ENCODE data around the gene REXO1. TPM values are rescaled to one million over a fixed set of nuclear protein-coding genes. Genes with fewer than 3 reads are reported as not detected.

Gene REXO1
- total and polyA plus RNA-seq, 9 of the 15 experiments (the other 6 are each of a cell fraction or from before 2014, with no cell fraction given): 0.04 to 63.3 (median 15.8) TPM

GRCh38 chr19:1837625-1838105, 10.6 kb downstream of the REXO1 start (continued):
- no peak for TF ChIP-seq SIX5 (IDR thresholded peaks at IDR 0.05; ENCODE audit: borderline replicate concordance in 1 of 2, insufficient read depth in 1 of 2, low read depth in 1 of 2, low read length in 2 of 2)
- TF ChIP-seq ZNF586 (CRISPR knock-in tag; conservative IDR thresholded peaks at IDR 0.05): no peak
- peak; percentile 55; the same call in 1 of the 2 replicates for TF ChIP-seq THAP7 (CRISPR knock-in tag; IDR thresholded peaks at IDR 0.05)
- no peak for TF ChIP-seq ZNF282 (CRISPR knock-in tag; IDR thresholded peaks at IDR 0.05)
- no peak for TF ChIP-seq MTA2 (IDR thresholded peaks at IDR 0.05; ENCODE audit: low read depth)
- TF ChIP-seq POLR3A (IDR thresholded peaks at IDR 0.05; ENCODE audit: borderline replicate concordance, extremely low read depth, insufficient read depth, insufficient read length): no peak
- no peak for TF ChIP-seq ZMIZ1 (IDR thresholded peaks at IDR 0.05; ENCODE audit: low read depth in 2 of 2, low read length in 2 of 2)
- TF ChIP-seq L3MBTL2 (IDR thresholded peaks at IDR 0.05): peak; percentile 30; the same call in 1 of the 2 replicates
- TF ChIP-seq SMARCE1 (IDR thresholded peaks at IDR 0.05): no peak
- no peak for TF ChIP-seq ZHX1 (conservative IDR thresholded peaks at IDR 0.05; ENCODE audit: low read length)
- TF ChIP-seq SRSF7 (optimal IDR thresholded peaks at IDR 0.05; ENCODE audit: low read depth, low read length): no peak
- peak in 1 of 2 experiments; percentile 61; a peak in 1 of 4 replicates for TF ChIP-seq NONO (IDR thresholded peaks at IDR 0.05; ENCODE audit: low read depth in 2 of 2, low read length in 1 of 2)
- TF ChIP-seq NCOA6 (IDR thresholded peaks at IDR 0.05): no peak
- no peak for TF ChIP-seq WHSC1 (IDR thresholded peaks at IDR 0.05; ENCODE audit: low read length)
- TF ChIP-seq SNRNP70 (optimal IDR thresholded peaks at IDR 0.05; ENCODE audit: low read depth, low read length): no peak
- TF ChIP-seq ZNF143 (CRISPR knock-in tag; IDR thresholded peaks at IDR 0.05): peak; percentile 48; the same call in 1 of the 2 replicates
- no peak; the same call in 1 of the 2 replicates for TF ChIP-seq BHLHE40 (IDR thresholded peaks at IDR 0.05; ENCODE audit: low read length)
- peak; percentile 41 for TF ChIP-seq CXXC5 (CRISPR knock-in tag; IDR thresholded peaks at IDR 0.05)
- TF ChIP-seq ARHGAP35 (IDR thresholded peaks at IDR 0.05; ENCODE audit: partially characterized antibody): no peak
- no peak for TF ChIP-seq ZBTB8A (IDR thresholded peaks at IDR 0.05; ENCODE audit: partially characterized antibody)
- no peak for TF ChIP-seq ZNF431 (CRISPR knock-in tag; IDR thresholded peaks at IDR 0.05)
- peak; percentile 63; the same call in 1 of the 2 replicates for TF ChIP-seq KLF16 (IDR thresholded peaks at IDR 0.05)
- no peak for TF ChIP-seq RBM14 (IDR thresholded peaks at IDR 0.05; ENCODE audit: borderline replicate concordance, insufficient read depth, low read depth, low read length)
- TF ChIP-seq XRCC5 (IDR thresholded peaks at IDR 0.05; ENCODE audit: low read depth, low read length): peak; percentile 96
- no peak for TF ChIP-seq SMARCA5 (IDR thresholded peaks at IDR 0.05)

Data from K562 (cell line).